SK-N-SH (cell line): ENCODE measurements around the gene PRRG3. TPM values are rescaled to one million over a fixed set of nuclear protein-coding genes. Genes with fewer than 3 reads are reported as not detected.

ENCODE experiments used
- CTCF ChIA-PET: fragments of 300-600, 350-600 bp; formaldehyde crosslinking; extraction: SDS; loops from one replicate; lab custom pipeline; 2021; lab: Yijun Ruan, JAX
- POLR2A ChIA-PET: fragments of 350-600 bp; sonication (Branson Sonifier 250); formaldehyde crosslinking; extraction: SDS; loops from one replicate; lab custom pipeline; 2020; ENCODE audit warnings: antibody characterized with exemption, inconsistent platforms; lab: Yijun Ruan, JAX
- DNase-seq: peaks from one replicate; pipeline ENCODE4 v3.0.0; 2012
- H2AFZ ChIP-seq: fragments of 200-600 bp; sonication (generic); 2 replicates; pipeline ENCODE4 v1.8.1; 2016; ENCODE audit warnings: antibody characterized with exemption, mild to moderate bottlenecking, low read depth
- H3F3A ChIP-seq: fragments of 200-600 bp; sonication (generic); replicated peaks from 2 replicates; pipeline ENCODE3; 2016; ENCODE audit warnings: antibody characterized with exemption, mild to moderate bottlenecking; ENCODE audit not compliant: insufficient read depth
- H3K27ac ChIP-seq, 2 experiments: fragments of 200-500 bp in 1 of 2; fragments of 200-600 bp in 1 of 2; sonication (Bioruptor generic) in 1 of 2; sonication (generic), shearing (Covaris generic) in 1 of 2; 2 replicates each; pipeline versions ENCODE4 v1.5.1 to v1.6.1; 2014 to 2016; ENCODE audit warnings: low read depth in 2 of 2, inconsistent platforms in 1 of 2, low read length in 1 of 2, mild to moderate bottlenecking in 1 of 2, mixed read lengths in 1 of 2
- H3K27me3 ChIP-seq: fragments of 200-600 bp; sonication (generic), shearing (Covaris generic); 2 replicates; pipeline ENCODE4 v1.6.1; 2016; ENCODE audit warnings: mixed run types; ENCODE audit not compliant: insufficient read depth
- H3K36me3 ChIP-seq, 2 experiments: fragments of 200-500 bp in 1 of 2; fragments of 200-600 bp in 1 of 2; sonication (Bioruptor generic) in 1 of 2; sonication (generic) in 1 of 2; replicated peaks in 1 of 2; 2 replicates each; pipeline versions ENCODE3 to v1.5.1; 2014 to 2016; ENCODE audit warnings: low read length in 1 of 2, mild to moderate bottlenecking in 1 of 2; ENCODE audit not compliant: insufficient read depth in 2 of 2, control insufficient read depth in 1 of 2
- H3K4me1 ChIP-seq, 2 experiments: fragments of 200-500 bp in 1 of 2; fragments of 200-600 bp in 1 of 2; sonication (Bioruptor generic) in 1 of 2; sonication (generic), shearing (Covaris generic) in 1 of 2; 2 replicates each; pipeline versions ENCODE4 v1.5.1 to v1.6.1; 2014 to 2016; ENCODE audit warnings: low read depth in 1 of 2, low read length in 1 of 2, mixed run types in 1 of 2; ENCODE audit not compliant: insufficient read depth in 2 of 2, control insufficient read depth in 1 of 2
- H3K4me2 ChIP-seq: fragments of 200-600 bp; sonication (generic), shearing (Covaris generic); 2 replicates; pipeline ENCODE4 v1.6.1; 2017; ENCODE audit warnings: mixed run types
- H3K4me3 ChIP-seq, 2 experiments: fragments of 200-500 bp in 1 of 2; fragments of 200-600 bp in 1 of 2; sonication (Bioruptor generic) in 1 of 2; sonication (generic), shearing (Covaris generic) in 1 of 2; 2 replicates each; pipeline versions ENCODE4 v1.5.1 to v1.8.1; 2014 to 2016; ENCODE audit warnings: low read depth in 2 of 2, inconsistent platforms in 1 of 2, low read length in 1 of 2, mild to moderate bottlenecking in 1 of 2, mixed read lengths in 1 of 2, moderate library complexity in 1 of 2
- H3K79me2 ChIP-seq: fragments of 200-600 bp; sonication (generic); 2 replicates; pipeline ENCODE4 v1.8.1; 2017; ENCODE audit warnings: mild to moderate bottlenecking; ENCODE audit not compliant: insufficient read depth
- H3K9ac ChIP-seq: fragments of 200-600 bp; sonication (generic); 2 replicates; pipeline ENCODE4 v1.6.1; 2017; ENCODE audit warnings: mixed run types
- H3K9me2 ChIP-seq: fragments of 200-600 bp; sonication (generic); 2 replicates; pipeline ENCODE4 v1.6.1; 2017; ENCODE audit warnings: mixed run types
- H3K9me3 ChIP-seq: fragments of 200-600 bp; sonication (generic); 2 replicates; pipeline ENCODE4 v1.6.1; 2017; ENCODE audit warnings: mixed run types, mild to moderate bottlenecking, moderate library complexity
- H4K20me1 ChIP-seq: fragments of 200-600 bp; sonication (generic); 2 replicates; pipeline ENCODE4 v1.6.1; 2017; ENCODE audit warnings: mild to moderate bottlenecking, mixed run types; ENCODE audit not compliant: insufficient read depth
- CHD2 ChIP-seq: fragments of 150-350 bp; IDR thresholded peaks from 2 replicates; pipeline ENCODE4 v1.6.1; 2018; ENCODE audit warnings: low read length; ENCODE audit not compliant: partially characterized antibody
- ELF1 ChIP-seq: IDR thresholded peaks from 2 replicates; pipeline ENCODE4 v1.4.0; 2012
- EP300 ChIP-seq, 2 experiments: IDR thresholded peaks; 2 replicates each; pipeline versions ENCODE4 v1.4.0 to v1.6.1; 2012; ENCODE audit warnings: borderline replicate concordance in 1 of 2, low read depth in 1 of 2, low read length in 1 of 2
- EZH2phosphoT487 ChIP-seq: fragments of 200-600 bp; sonication (generic); IDR thresholded peaks from 2 replicates; pipeline ENCODE4 v1.6.1; 2017; ENCODE audit warnings: low read depth, mixed run types, mild to moderate bottlenecking, antibody characterized with exemption, moderate library complexity, borderline replicate concordance
- FOXJ3 ChIP-seq: sonication (generic); formaldehyde crosslinking; IDR thresholded peaks from 2 replicates; pipeline ENCODE4 v1.5.1; 2020; ENCODE audit warnings: mild to moderate bottlenecking, missing genetic modification reagents
- FOXM1 ChIP-seq: IDR thresholded peaks from 2 replicates; pipeline ENCODE4 v1.4.0; 2012; ENCODE audit warnings: low read depth, mild to moderate bottlenecking
- GABPA ChIP-seq: IDR thresholded peaks from 2 replicates; pipeline ENCODE4 v1.4.0; 2012; ENCODE audit warnings: low read depth, mild to moderate bottlenecking
- GATA2 ChIP-seq: sonication (generic); formaldehyde crosslinking; IDR thresholded peaks from 2 replicates; pipeline ENCODE4 v1.5.0; 2020; ENCODE audit warnings: mild to moderate bottlenecking, missing genetic modification reagents
- JUND ChIP-seq: IDR thresholded peaks from 2 replicates; pipeline ENCODE4 v1.4.0; 2012
- MEF2A ChIP-seq: IDR thresholded peaks from 2 replicates; pipeline ENCODE4 v1.4.0; 2012; ENCODE audit warnings: low read depth, borderline replicate concordance
- NRF1 ChIP-seq: IDR thresholded peaks from 2 replicates; pipeline ENCODE4 v1.6.1; 2012; ENCODE audit warnings: low read depth, mild to moderate bottlenecking, low read length
- POLR2AphosphoS5 ChIP-seq: IDR thresholded peaks from 2 replicates; pipeline ENCODE4 v1.6.1; 2012; ENCODE audit warnings: low read depth, low read length
- RFX5 ChIP-seq: IDR thresholded peaks from 2 replicates; pipeline ENCODE4 v1.6.1; 2012; ENCODE audit warnings: mild to moderate bottlenecking, improper control_type of control experiment, low read length
- SIN3A ChIP-seq: IDR thresholded peaks from 2 replicates; pipeline ENCODE4 v1.6.1; 2012; ENCODE audit warnings: low read depth, mild to moderate bottlenecking, low read length, moderate library complexity, borderline replicate concordance
- SMC3 ChIP-seq: IDR thresholded peaks from 2 replicates; pipeline ENCODE4 v1.6.1; 2012; ENCODE audit warnings: low read depth, low read length, improper control_type of control experiment
- TAF1 ChIP-seq: IDR thresholded peaks from 2 replicates; pipeline ENCODE4 v1.6.1; 2012; ENCODE audit warnings: low read depth, mild to moderate bottlenecking, low read length, moderate library complexity, borderline replicate concordance
- TCF12 ChIP-seq: IDR thresholded peaks from 2 replicates; pipeline ENCODE4 v1.4.0; 2012
- TEAD4 ChIP-seq: IDR thresholded peaks from 2 replicates; pipeline ENCODE4 v1.4.0; 2012; ENCODE audit warnings: mild to moderate bottlenecking, borderline replicate concordance; ENCODE audit not compliant: insufficient read depth
- WGBS: methylation state at CpG from one replicate; pipeline ENCODE4 v1.1.6; 2017; ENCODE audit warnings: low lambda C conversion rate; 5-methylcytosine and 5-hydroxymethylcytosine counted together
- polyA plus RNA-seq, 3 experiments: library from polyadenylated mRNA; depleted of rRNA; stranded (reverse); fragments of >200 nt; gene quantifications; 2 replicates each; pipeline ENCODE4 v1.2.3, GENCODE V29; 2012
- TF ChIP-seq, protein P1 (sequence below): IDR thresholded peaks from 2 replicates; pipeline ENCODE4 v1.4.0; 2012; ENCODE audit warnings: low read depth, borderline replicate concordance
- TF ChIP-seq, protein P2 (sequence below): fragments of 200-600 bp; sonication (generic); IDR thresholded peaks from 2 replicates; pipeline ENCODE4 v1.6.1; 2017; ENCODE audit warnings: antibody characterized with exemption, mild to moderate bottlenecking, moderate library complexity
- TF ChIP-seq, protein P3 (sequence below): IDR thresholded peaks from 2 replicates; pipeline ENCODE4 v1.4.0; 2012; ENCODE audit warnings: low read depth, borderline replicate concordance
- TF ChIP-seq, protein P4 (sequence below): IDR thresholded peaks from 2 replicates; pipeline ENCODE4; 2012
- TF ChIP-seq, protein P5 (sequence below): IDR thresholded peaks from 2 replicates; pipeline ENCODE4 v1.6.1; 2012; ENCODE audit warnings: mild to moderate bottlenecking, low read depth, low read length, moderate library complexity

Gene PRRG3
- polyA plus RNA-seq, 1 of the 3 experiments (the other 2 are of a cell fraction): not detected

DNA sequence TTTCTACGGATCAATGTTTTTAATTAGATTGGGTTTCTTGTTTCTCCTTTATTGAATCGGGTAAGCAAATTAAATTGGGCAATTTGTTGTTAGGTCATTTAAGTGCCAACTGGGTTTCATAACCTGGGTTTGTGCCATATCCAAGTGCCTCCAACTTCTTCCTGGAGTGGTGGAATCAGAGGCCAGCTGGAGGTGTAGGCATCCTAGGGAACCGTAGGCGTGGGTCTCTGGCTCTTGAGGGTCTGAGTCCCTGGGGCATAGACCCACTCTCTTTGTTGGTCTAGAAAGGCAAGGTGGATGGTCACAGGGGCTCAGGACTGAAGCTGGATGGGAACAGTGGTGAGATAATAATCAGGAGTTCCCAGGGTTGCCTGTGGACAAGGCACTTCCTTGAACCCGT, 57.6 kb downstream of the PRRG3 start (continued):
- TF ChIP-seq TAF1 (no peak), SMC3 (no peak), EZH2phosphoT487 (no peak), POLR2AphosphoS5 (no peak)

DNA sequence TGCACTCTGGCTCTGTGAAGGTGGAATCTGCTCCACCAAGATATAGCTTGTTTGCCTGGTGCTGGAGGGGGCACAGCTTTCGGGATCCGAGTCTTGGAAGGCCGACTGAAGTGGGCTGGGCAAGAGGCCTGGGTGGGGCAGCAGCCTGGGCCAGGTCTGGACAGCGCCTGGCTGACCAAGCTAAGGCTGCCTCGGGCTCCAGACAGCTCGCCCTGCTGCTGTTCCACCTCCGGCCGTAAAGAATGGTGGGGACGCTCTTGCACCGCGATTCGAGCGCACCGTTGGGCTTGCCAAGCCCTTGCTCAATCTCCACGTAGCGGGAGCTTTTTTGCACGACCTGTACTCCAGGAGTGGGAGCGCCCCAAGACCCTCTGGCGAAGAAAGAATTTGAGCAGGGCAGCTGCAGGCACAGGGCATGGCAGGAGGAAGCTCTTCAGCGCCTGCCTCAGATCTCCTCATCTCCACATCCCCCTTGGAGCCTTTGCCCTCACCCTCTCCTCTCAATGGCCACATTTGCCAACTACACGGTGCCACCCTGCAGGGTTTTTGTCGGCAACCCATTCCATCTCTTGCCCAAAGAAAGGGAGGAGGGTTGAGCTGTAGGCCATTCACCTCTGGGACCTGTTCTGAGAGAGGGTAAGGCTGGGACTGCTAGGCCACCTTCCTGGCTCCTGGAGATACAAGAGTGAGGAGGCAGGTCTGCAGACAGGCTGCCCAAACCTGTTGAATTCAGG, 58.2 kb downstream of the PRRG3 start:
- Histone ChIP-seq H3K27ac (no peak overlapping the region), H3K9me3 (no peaks in the 10 kb centered on the region), H3K9me2 (no peaks in the 10 kb centered on the region), H3K4me1 (no peaks in the 10 kb centered on the region), H3K36me3 (no peaks in the 10 kb centered on the region), H3K4me3 (peak overlapping the region in 1 of 2 experiments; percentile 13; a peak in 1 of 4 replicates), H3K27me3 (peaks cover 35% of the 10 kb centered on the region; the same call in 1 of the 2 replicates), H3F3A (no peaks in the 10 kb centered on the region), H3K9ac (no peak overlapping the region), H3K4me2 (peak overlapping the region; percentile 53; the same call in 1 of the 2 replicates), H3K79me2 (no peaks in the 10 kb centered on the region), H2AFZ (peak overlapping the region; percentile 47), H4K20me1 (no peaks in the 10 kb centered on the region)
- CTCF ChIA-PET: interaction anchor here (0.6 to 5.2 kb wide), 23 partner anchors 9 to 1068 kb away, joined by 3 to 55 read pairs (median 4); no protein-coding TSS in a partner anchor
- peak; percentile 64 for DNase-seq
- 2% methylated on average over 10 of the region's 22 CpGs for WGBS
- POLR2A ChIA-PET: no interaction called here
- TF ChIP-seq TEAD4: no peak
- TF ChIP-seq, protein P1, sequence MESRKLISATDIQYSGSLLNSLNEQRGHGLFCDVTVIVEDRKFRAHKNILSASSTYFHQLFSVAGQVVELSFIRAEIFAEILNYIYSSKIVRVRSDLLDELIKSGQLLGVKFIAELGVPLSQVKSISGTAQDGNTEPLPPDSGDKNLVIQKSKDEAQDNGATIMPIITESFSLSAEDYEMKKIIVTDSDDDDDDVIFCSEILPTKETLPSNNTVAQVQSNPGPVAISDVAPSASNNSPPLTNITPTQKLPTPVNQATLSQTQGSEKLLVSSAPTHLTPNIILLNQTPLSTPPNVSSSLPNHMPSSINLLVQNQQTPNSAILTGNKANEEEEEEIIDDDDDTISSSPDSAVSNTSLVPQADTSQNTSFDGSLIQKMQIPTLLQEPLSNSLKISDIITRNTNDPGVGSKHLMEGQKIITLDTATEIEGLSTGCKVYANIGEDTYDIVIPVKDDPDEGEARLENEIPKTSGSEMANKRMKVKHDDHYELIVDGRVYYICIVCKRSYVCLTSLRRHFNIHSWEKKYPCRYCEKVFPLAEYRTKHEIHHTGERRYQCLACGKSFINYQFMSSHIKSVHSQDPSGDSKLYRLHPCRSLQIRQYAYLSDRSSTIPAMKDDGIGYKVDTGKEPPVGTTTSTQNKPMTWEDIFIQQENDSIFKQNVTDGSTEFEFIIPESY: no peak
- no peak for TF ChIP-seq SIN3A
- TF ChIP-seq EZH2phosphoT487: no peak
- no peak for TF ChIP-seq ELF1
- no peak for TF ChIP-seq FOXM1
- no peak for TF ChIP-seq FOXJ3 (CRISPR knock-in tag)
- TF ChIP-seq, protein P2, sequence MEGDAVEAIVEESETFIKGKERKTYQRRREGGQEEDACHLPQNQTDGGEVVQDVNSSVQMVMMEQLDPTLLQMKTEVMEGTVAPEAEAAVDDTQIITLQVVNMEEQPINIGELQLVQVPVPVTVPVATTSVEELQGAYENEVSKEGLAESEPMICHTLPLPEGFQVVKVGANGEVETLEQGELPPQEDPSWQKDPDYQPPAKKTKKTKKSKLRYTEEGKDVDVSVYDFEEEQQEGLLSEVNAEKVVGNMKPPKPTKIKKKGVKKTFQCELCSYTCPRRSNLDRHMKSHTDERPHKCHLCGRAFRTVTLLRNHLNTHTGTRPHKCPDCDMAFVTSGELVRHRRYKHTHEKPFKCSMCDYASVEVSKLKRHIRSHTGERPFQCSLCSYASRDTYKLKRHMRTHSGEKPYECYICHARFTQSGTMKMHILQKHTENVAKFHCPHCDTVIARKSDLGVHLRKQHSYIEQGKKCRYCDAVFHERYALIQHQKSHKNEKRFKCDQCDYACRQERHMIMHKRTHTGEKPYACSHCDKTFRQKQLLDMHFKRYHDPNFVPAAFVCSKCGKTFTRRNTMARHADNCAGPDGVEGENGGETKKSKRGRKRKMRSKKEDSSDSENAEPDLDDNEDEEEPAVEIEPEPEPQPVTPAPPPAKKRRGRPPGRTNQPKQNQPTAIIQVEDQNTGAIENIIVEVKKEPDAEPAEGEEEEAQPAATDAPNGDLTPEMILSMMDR: peak; percentile 86
- TF ChIP-seq GATA2 (CRISPR knock-in tag): no peak
- TF ChIP-seq EP300 (IDR thresholded peaks at IDR 0.05; ENCODE audit: borderline replicate concordance in 1 of 2, low read depth in 1 of 2, low read length in 1 of 2): no peak
- TF ChIP-seq JUND: no peak
- TF ChIP-seq CHD2: no peak
- TF ChIP-seq, protein P3, sequence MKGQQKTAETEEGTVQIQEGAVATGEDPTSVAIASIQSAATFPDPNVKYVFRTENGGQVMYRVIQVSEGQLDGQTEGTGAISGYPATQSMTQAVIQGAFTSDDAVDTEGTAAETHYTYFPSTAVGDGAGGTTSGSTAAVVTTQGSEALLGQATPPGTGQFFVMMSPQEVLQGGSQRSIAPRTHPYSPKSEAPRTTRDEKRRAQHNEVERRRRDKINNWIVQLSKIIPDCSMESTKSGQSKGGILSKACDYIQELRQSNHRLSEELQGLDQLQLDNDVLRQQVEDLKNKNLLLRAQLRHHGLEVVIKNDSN: no peak
- TF ChIP-seq, protein P4, sequence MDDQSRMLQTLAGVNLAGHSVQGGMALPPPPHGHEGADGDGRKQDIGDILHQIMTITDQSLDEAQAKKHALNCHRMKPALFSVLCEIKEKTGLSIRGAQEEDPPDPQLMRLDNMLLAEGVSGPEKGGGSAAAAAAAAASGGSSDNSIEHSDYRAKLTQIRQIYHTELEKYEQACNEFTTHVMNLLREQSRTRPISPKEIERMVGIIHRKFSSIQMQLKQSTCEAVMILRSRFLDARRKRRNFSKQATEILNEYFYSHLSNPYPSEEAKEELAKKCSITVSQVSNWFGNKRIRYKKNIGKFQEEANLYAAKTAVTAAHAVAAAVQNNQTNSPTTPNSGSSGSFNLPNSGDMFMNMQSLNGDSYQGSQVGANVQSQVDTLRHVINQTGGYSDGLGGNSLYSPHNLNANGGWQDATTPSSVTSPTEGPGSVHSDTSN: no peak
- TF ChIP-seq, protein P5, sequence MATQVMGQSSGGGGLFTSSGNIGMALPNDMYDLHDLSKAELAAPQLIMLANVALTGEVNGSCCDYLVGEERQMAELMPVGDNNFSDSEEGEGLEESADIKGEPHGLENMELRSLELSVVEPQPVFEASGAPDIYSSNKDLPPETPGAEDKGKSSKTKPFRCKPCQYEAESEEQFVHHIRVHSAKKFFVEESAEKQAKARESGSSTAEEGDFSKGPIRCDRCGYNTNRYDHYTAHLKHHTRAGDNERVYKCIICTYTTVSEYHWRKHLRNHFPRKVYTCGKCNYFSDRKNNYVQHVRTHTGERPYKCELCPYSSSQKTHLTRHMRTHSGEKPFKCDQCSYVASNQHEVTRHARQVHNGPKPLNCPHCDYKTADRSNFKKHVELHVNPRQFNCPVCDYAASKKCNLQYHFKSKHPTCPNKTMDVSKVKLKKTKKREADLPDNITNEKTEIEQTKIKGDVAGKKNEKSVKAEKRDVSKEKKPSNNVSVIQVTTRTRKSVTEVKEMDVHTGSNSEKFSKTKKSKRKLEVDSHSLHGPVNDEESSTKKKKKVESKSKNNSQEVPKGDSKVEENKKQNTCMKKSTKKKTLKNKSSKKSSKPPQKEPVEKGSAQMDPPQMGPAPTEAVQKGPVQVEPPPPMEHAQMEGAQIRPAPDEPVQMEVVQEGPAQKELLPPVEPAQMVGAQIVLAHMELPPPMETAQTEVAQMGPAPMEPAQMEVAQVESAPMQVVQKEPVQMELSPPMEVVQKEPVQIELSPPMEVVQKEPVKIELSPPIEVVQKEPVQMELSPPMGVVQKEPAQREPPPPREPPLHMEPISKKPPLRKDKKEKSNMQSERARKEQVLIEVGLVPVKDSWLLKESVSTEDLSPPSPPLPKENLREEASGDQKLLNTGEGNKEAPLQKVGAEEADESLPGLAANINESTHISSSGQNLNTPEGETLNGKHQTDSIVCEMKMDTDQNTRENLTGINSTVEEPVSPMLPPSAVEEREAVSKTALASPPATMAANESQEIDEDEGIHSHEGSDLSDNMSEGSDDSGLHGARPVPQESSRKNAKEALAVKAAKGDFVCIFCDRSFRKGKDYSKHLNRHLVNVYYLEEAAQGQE: peak; percentile 88
- TF ChIP-seq MEF2A: no peak
- TF ChIP-seq RFX5: no peak
- TF ChIP-seq NRF1: no peak
- TF ChIP-seq GABPA: no peak
- TF ChIP-seq TCF12: no peak
